HEK293T (cell line): ENCODE results near the gene ANKS1B.

Experiments used
- CTCF ChIA-PET: fragments of 350-600 bp; formaldehyde crosslinking; extraction: SDS; loops from one replicate; lab custom pipeline; 2021; ENCODE audit warnings: antibody characterized with exemption, inconsistent platforms; lab: Yijun Ruan, JAX
- POLR2A ChIA-PET: fragments of 350-600 bp; formaldehyde crosslinking; extraction: SDS; loops from one replicate; lab custom pipeline; 2020; ENCODE audit warnings: antibody characterized with exemption, inconsistent platforms; lab: Yijun Ruan, JAX
- DNase-seq: peaks from one replicate; pipeline ENCODE4 v3.0.0; 2012; ENCODE audit warnings: mixed read lengths; ENCODE audit errors: extremely low spot score
- ARNT ChIP-seq: fragments of 450-650 bp; IDR thresholded peaks from 2 replicates; pipeline ENCODE4 v1.6.1; 2017; ENCODE audit warnings: mild to moderate bottlenecking
- BHLHE40 ChIP-seq: fragments of 450-650 bp; IDR thresholded peaks from 2 replicates; pipeline ENCODE4 v1.6.1; 2016; ENCODE audit warnings: mild to moderate bottlenecking, moderate library complexity, borderline replicate concordance
- CTBP1 ChIP-seq: fragments of 450-650 bp; IDR thresholded peaks from 2 replicates; pipeline ENCODE4 v1.6.1; 2016; ENCODE audit warnings: borderline replicate concordance
- ELF4 ChIP-seq: fragments of 450-650 bp; IDR thresholded peaks from 2 replicates; pipeline ENCODE4 v1.6.1; 2017; ENCODE audit warnings: antibody characterized with exemption
- FOXA1 ChIP-seq: fragments of 450-650 bp; IDR thresholded peaks from 2 replicates; pipeline ENCODE4 v1.6.1; 2016; ENCODE audit warnings: mild to moderate bottlenecking
- FOXK2 ChIP-seq: fragments of 450-650 bp; IDR thresholded peaks from 2 replicates; pipeline ENCODE4 v1.6.1; 2016; ENCODE audit warnings: mild to moderate bottlenecking
- FOXM1 ChIP-seq: fragments of 450-650 bp; IDR thresholded peaks from 2 replicates; pipeline ENCODE4 v1.6.1; 2017; ENCODE audit warnings: mild to moderate bottlenecking, borderline replicate concordance
- HDGF ChIP-seq: fragments of 450-650 bp; IDR thresholded peaks from 2 replicates; pipeline ENCODE4 v1.6.1; 2017; ENCODE audit warnings: antibody characterized with exemption, borderline replicate concordance
- L3MBTL2 ChIP-seq: fragments of 450-650 bp; conservative IDR thresholded peaks from 2 replicates; pipeline ENCODE4 v1.6.1; 2016; ENCODE audit warnings: mild to moderate bottlenecking
- LEF1 ChIP-seq: fragments of 450-650 bp; IDR thresholded peaks from 2 replicates; pipeline ENCODE4 v1.6.1; 2017; ENCODE audit warnings: mild to moderate bottlenecking, borderline replicate concordance
- NFRKB ChIP-seq: fragments of 450-650 bp; IDR thresholded peaks from 2 replicates; pipeline ENCODE4 v1.6.1; 2016; ENCODE audit warnings: mild to moderate bottlenecking, moderate library complexity
- SP1 ChIP-seq: fragments of 450-650 bp; IDR thresholded peaks from 2 replicates; pipeline ENCODE4 v1.6.1; 2017
- SUZ12 ChIP-seq: fragments of 450-650 bp; IDR thresholded peaks from 2 replicates; pipeline ENCODE4 v1.6.1; 2016; ENCODE audit warnings: mild to moderate bottlenecking
- TARDBP ChIP-seq: fragments of 450-650 bp; IDR thresholded peaks from 2 replicates; pipeline ENCODE4 v1.6.1; 2016
- ZNF384 ChIP-seq: fragments of 450-650 bp; IDR thresholded peaks from 2 replicates; pipeline ENCODE4 v1.6.1; 2016
- TF ChIP-seq, protein P1 (sequence below): fragments of 450-650 bp; IDR thresholded peaks from 2 replicates; pipeline ENCODE4 v1.6.1; 2016

ANKS1B gene

DNA sequence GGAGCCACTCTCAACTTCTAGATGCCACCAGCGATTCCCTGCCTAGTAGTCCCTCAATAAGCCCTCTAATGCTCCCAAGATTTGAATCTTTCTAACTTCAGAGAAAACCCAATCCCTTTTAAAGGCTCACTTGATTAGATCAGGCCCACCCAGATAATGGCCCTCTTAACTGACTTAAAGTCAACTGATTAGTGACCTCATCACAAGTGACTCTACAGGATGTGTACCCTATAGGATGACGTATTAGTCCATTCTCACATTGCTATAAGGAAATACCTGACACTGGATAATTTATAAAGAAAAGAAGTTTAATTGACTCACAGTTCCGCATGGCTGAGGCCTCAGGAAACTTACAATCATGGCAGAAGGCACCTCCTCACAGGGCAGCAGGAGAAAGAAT lies 49.1 kb downstream of the ANKS1B start:
- CTCF ChIA-PET, result no interaction called here
- POLR2A ChIA-PET, result no interaction called here
- TF ChIP-seq FOXM1 (no peak), L3MBTL2 (no peak), ARNT (no peak), CTBP1 (no peak), SP1 (no peak), BHLHE40 (no peak), FOXA1 (no peak), ZNF384 (no peak), NFRKB (no peak)
- DNase-seq, result no peak

DNA sequence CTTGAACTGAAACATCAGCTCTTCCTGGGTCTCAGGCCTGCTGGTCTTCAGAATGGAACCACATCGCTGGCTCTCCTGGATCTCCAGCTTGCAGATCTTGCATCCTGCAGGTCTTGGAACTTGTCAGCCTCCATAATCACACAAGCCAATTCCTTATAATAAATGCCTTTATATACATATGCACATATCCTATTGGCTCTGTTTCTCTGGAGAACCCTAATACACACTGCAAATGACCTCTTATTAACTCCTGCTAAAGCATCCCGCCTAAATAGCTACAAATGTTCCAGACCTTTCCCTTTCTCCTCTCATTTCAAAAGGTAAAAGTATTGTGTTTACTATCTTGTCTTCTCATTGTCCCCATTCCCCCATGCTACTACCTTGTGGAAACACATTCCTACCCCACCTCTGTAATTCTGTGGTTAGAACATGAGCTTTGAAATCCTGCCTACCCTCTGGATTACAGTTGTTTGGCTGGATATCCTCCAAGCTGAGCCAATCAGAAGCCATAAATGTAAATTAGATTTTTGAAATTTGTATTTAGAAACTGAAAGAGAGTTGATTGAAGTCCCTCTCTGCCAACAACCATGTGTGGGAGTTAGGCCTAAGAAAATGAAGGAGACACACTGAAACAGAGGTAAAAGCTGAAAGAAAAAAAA lies 58.1 kb downstream of the ANKS1B start:
- ChIA-PET POLR2A (no interaction called here), CTCF (interaction anchor here (0.6 kb wide), 1 partner anchor 24 kb away, joined by 4 read pairs; no protein-coding TSS in a partner anchor)
- no peak for TF ChIP-seq BHLHE40
- no peak for TF ChIP-seq HDGF
- TF ChIP-seq, protein P1, sequence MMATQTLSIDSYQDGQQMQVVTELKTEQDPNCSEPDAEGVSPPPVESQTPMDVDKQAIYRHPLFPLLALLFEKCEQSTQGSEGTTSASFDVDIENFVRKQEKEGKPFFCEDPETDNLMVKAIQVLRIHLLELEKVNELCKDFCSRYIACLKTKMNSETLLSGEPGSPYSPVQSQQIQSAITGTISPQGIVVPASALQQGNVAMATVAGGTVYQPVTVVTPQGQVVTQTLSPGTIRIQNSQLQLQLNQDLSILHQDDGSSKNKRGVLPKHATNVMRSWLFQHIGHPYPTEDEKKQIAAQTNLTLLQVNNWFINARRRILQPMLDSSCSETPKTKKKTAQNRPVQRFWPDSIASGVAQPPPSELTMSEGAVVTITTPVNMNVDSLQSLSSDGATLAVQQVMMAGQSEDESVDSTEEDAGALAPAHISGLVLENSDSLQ, result no peak
- TF ChIP-seq SUZ12, result no peak
- no peak for TF ChIP-seq TARDBP
- no peak for DNase-seq

DNA sequence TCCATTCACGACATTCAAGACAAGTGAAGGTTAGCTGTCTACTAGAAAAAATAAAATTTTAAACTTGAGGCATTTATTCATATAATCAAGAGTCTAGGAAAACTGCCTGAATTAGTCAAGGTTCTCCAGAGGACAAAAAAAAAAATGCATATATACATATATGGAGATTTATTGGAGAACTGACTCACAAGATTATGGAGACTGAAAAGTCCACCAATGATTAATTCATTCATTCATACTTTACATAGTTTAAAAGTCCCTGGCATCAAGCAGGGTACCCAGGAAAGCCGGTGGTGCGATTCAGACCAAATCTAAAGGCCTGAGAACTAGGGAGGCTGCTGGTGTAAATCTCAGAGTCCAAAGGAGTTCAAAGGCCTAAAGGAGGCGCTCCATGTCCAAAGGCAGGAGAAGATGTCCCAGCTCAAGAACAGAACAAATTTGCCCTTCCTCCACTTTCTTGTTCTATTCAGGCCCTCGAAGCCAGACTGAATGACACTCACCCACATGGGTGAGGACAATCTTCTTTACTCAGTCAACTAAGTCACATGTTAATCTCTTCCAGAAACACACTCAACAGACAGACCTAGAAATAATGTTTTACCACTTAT lies 64.3 kb downstream of the ANKS1B start:
- DNase-seq, result no peak
- CTCF ChIA-PET, result no interaction called here
- TF ChIP-seq SP1, result no peak
- TF ChIP-seq ZNF384, result no peak
- no peak for TF ChIP-seq ARNT
- TF ChIP-seq NFRKB, result no peak
- TF ChIP-seq FOXM1, result no peak
- POLR2A ChIA-PET, result no interaction called here

DNA sequence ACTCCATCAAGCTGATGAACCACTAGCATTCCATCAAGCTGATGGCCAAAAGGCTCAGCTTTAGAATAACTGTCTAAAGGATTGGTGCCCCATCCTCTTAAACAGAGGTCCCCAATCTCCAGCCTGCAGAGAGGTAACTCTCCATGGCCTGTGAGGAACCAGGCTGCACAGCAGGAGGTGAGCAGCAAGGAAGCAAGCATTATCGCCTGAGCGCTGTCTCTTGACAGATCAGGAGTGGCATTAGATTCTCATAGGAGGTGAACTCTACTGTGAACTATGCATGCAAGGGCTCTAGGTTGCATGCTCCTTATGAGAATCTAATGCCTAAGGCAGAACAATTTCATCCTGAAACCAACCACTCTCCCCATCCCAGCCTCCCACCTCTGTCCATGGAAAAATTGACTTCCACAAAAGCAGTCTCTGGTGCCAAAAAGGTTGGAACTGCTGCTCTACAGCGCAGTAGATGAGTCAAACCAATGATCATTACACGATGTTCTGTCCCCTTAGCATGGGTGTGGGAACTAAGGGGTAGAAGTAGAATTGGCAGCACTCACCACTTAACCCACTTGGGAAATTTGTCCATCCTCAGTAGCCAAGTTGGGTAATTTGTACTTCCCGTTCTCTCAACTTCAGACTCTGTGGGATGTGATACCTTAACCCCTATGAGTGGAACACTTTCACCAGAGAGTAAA lies 66.9 kb downstream of the ANKS1B start:
- POLR2A ChIA-PET, result no interaction called here
- CTCF ChIA-PET, result no interaction called here
- DNase-seq, result no peak
- TF ChIP-seq ELF4 (no peak), L3MBTL2 (no peak), HDGF (no peak), FOXM1 (no peak), NFRKB (no peak), FOXK2 (no peak), SP1 (no peak), SUZ12 (no peak), LEF1 (no peak), CTBP1 (no peak), ARNT (no peak), BHLHE40 (no peak), FOXA1 (no peak), TARDBP (no peak), ZNF384 (no peak)
- TF ChIP-seq, protein P1, result no peak

DNA sequence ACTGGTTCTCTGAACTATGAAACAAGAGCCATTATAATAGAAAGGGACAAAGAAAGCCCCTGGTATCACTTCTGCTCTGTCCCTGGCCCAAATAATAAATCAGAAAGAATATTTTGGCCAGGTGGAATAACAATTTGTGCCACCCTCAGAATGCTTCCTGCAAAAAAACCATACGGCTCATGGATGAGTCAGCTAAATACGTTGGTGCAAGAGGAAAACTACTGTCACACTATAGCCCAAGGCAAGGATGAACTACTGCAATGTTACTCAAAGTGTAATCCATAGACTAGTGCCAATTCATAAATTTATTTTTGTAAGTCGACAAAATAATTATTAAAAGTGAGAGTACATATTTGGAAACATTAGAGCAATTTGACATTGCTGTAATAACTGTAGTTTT lies 68.2 kb downstream of the ANKS1B start:
- TF ChIP-seq ELF4 (no peak), FOXA1 (no peak), FOXK2 (no peak), NFRKB (no peak), ZNF384 (no peak), FOXM1 (no peak), SP1 (no peak), HDGF (no peak), ARNT (no peak), SUZ12 (no peak), CTBP1 (no peak), TARDBP (no peak), LEF1 (no peak), BHLHE40 (no peak), L3MBTL2 (no peak)
- TF ChIP-seq, protein P1, result no peak
- DNase-seq, result no peak
- POLR2A ChIA-PET, result no interaction called here
- CTCF ChIA-PET, result no interaction called here
